GM15510 (cell line): ENCODE measurements around the gene GRID1.

ENCODE experiments used
- POLR2A ChIP-seq: IDR thresholded peaks from 3 replicates; pipeline ENCODE4 v1.6.1; 2011; ENCODE audit warnings: borderline replicate concordance; ENCODE audit not compliant: insufficient read length; ENCODE audit errors: extremely low read depth

Gene GRID1

GRCh38 chr10:86295351-86295750, 71.2 kb downstream of the GRID1 start:
- TF ChIP-seq POLR2A: no peak

GRCh38 chr10:86294346-86295265, 72.0 kb downstream of the GRID1 start:
- TF ChIP-seq POLR2A: no peak

- no peak for TF ChIP-seq POLR2A
These were observed 73.2 kb downstream of the GRID1 start for GRCh38 chr10:86293396-86293791.

GRCh38 chr10:86292462-86293395, 73.9 kb downstream of the GRID1 start:
- no peak for TF ChIP-seq POLR2A

GRCh38 chr10:86291616-86292340, 74.8 kb downstream of the GRID1 start:
- TF ChIP-seq POLR2A: no peak

GRCh38 chr10:86290933-86291615, 75.5 kb downstream of the GRID1 start:
- TF ChIP-seq POLR2A: no peak

GRCh38 chr10:86289577-86289868, 77.1 kb downstream of the GRID1 start:
- no peak for TF ChIP-seq POLR2A

GRCh38 chr10:86288695-86289576, 77.7 kb downstream of the GRID1 start:
- TF ChIP-seq POLR2A: no peak

- TF ChIP-seq POLR2A: no peak
These were observed 78.5 kb downstream of the GRID1 start for GRCh38 chr10:86287966-86288579.

- TF ChIP-seq POLR2A: no peak
These were observed 79.3 kb downstream of the GRID1 start for GRCh38 chr10:86287110-86287793.

- TF ChIP-seq POLR2A: no peak
These were observed 80.1 kb downstream of the GRID1 start for GRCh38 chr10:86286236-86287109.
